Stimulated activated CD4-positive, alpha-beta T cell treated with anti-CD3 and anti-CD28 coated beads, Interleukin-12 subunit alpha, Interleukin-12 subunit beta, amount 100 ng/mL, for 24 hours (primary cell): Measurements from ENCODE around the gene CHRNA7.
"Not testable (repeated sequence)": the region's sequence is repeated elsewhere in the genome, so short reads cannot be mapped to it uniquely, and the experiment has no call there.

ENCODE experiments used
- DNase-seq, 2 experiments: peaks; one replicate each; pipeline ENCODE4 v3.0.0-alpha.2; 2020; ENCODE audit warnings: low read depth in 2 of 2

Gene CHRNA7

DNA sequence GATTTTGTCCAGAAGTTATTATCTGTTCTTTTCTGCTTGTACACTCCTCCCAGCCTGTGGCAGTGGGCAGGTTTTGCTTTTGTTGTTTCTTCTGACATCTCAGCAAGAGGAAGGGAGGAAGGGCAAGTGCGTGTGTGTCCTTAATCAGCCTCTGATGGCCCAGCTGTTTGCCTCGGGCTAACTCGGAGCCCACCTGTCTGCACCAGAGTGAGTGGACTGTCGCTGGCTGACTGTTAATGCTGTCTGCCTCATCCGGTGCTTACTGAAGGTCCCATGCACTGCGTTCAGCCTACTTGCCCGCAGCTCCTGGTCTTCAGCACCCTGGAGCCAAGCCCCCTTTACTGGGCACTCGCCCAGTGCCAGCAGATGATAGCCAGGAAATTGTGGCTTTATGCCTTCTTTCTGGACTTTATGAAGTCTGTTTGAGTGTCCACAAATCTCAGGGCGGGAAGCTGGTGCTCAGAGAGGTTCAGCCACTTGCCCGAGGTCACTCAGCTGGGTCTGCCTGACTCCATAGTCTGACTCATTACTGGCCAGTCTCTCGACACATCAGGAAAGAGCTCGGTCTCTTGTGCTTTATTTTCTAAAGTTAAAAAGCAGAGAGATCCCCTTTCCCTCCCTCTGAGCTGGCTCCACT, 89.5 kb downstream of the CHRNA7 start:
- DNase-seq = no peak

DNA sequence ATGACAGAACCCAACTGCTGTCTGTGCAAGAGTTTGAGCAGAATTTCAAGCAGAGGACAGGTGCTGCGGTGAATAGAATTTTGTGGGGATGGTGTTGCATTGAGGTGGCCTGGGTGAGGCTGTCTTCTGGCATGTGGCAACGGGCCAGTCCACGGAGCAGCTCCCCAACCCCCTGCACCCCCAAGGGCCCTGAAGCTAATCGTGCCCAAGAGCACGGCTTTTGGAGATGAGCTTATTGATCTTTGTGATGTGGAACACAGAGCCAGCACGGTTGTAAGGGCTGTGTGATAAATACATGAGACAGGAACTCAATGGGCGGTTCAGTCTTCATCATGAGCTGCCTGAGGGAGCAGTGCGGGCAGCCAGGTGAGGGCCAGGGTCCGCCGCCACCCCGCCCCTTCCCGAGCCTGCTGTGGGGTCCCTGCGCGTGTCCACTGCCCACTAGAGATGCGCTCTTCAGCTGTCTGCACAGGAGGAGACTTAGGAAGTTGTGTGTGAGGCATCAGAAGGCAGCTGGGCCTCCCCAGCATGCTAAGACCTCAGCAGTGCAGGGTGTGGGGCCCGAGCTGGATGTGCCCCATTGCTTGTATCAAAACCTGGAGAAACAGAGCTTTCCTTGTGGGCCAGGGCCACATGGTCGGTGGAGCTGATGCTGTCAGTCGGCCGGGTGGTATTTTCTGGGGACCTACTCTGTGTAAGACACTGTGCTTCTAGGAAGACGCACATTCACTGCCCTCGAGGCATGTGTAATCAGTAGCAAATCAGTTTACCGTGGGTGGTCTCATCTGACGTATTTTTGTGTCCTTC, 90.5 kb downstream of the CHRNA7 start:
- DNase-seq = no peak

DNA sequence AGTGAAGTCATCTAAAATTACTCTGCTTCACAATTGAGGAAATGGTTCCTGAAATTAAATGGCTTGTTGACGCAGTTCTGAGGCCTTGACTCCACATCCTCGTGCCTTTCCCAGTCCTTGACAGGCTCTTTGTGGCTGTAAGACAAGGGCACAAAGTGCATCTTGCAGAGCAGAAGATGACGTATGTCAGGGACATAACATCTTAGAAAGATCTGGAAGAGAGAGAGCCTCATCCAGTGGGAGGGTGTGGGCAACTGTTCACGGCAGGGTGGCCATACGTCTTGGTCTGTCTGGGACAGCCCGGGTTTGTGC, 91.0 kb downstream of the CHRNA7 start:
- no peak for DNase-seq

DNA sequence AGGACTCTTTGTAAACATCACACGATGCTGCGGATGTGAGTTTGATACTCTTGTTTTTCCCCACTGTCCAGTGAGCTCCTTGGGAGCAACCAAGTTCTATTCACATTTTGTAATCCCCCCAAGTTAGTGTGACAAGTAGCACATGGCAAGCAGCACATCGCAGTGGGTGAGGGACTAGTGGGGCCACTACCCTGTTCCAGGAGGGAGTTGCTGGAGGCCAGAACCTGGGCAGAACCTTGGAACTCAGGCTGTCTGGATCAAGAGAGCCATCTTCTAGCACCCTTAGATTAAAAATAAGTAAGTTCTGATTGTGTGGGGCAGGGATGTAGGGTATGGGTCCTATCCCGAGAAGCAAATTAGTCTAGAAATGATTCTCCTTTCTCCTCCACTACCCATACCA, 91.7 kb downstream of the CHRNA7 start:
- DNase-seq = no peak

DNA sequence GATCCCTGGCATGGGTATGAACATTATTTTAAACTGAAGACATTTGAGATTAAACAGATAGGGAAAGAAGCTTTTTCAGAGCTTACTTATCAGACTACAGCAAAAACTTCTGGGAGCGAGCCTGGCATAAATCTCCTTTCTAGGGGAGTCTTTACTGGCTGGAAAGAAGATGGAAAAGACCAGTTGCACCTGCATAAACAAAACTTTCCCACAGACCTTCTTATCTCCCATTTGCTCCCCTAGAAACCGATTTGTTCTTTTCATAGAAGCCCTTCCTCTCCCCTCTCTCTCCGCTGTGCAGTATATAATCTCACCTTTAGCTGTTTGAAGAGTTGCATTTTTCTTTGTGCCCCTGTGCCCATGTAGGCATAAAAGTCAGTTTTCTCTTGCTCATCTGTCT, 93.2 kb downstream of the CHRNA7 start:
- DNase-seq = no peak

DNA sequence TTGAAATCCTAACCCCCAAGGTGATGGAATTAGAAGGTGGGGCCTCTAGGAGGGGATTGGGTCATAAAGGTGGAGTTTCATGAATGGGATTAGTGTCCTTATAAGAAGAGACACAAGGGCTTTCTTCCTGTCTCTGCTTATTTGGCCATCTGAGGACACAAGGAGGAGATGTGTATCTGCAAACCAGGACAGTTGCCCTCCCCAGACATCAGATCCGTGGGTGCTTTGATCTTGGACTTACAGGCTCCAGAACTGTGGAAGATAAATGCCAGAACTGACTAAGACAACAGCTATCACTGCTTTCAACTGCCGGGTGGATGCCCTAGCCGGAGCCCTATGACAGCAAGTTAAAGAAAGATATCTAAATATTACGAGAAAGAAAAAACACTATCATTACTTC, 94.4 kb downstream of the CHRNA7 start:
- DNase-seq = no peak

DNA sequence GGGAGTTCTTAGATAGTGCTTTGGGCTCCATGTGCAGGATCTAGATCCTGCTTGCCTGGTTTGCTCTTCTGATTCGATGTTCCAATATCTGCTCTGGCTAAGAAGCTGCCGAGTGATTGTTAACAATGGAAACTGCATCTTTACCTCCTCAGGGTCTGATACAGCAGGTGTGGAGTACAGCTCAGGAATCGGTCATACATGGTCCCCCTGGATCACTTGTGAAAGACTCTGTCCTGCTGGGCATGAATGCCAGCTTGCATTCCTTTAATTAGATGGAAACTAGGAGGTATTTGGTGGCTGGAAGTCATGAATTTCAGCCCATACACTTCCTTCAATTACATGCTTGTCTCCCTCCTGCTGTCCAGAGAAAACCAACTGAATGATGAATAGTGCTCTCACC, 95.3 kb downstream of the CHRNA7 start:
- no peak for DNase-seq

DNA sequence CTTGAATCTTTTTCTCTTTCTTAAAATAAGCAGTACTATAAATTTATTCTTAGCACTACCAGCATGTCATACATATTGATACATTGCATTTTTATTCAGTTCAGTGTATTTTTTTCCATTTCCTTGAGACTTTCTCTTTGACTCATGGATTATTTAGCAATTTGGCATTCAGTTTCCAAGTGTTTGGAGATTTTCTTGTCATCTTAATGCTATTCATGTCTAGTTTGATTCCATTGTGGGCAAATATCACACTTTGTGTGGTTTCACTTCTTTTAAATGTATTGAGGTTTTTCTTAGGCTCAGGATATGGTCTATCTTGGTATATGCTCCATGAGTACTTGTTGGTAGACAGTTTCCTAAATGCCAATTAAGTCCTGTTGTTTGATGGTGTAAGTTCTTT, 99.5 kb downstream of the CHRNA7 start:
- DNase-seq = no peak

DNA sequence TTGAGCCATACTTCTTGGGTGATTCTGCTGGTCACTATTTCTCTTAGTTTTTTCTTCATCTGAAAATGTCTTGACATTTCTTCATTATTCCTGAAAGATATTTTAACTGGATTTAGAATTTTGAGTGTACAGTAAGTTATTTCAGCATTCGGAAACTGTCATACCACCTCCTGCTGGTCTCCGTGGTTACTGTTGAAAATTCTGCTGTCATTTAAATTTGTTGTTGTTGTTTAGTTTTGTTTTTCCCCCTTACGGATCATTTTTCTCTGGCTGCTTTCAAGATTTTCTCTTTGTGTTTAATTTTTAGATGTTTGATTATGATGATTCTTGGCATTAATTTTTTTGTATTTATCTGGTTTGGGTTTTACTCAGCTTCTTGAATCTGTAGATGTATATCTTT, 100.5 kb downstream of the CHRNA7 start:
- DNase-seq = no peak

DNA sequence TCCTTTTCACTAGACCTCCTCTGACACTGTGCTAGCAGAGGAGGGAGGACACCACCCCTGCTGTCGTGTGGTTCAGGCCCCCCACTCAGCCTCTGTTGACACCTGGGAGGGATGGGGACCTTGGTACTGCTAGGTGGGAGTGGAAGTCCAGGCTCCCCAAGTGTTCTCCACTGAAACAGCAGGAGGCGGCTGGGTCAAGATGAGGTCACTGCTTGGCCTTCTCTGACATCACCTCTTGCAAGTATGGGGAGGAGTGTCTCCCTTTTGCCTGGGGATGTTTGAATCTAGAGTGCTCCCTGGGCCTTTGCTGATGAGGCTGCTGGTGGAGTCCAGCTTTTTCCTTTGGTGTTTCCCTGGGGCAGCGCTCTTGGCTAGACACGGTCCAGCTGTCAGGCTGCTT, 101.5 kb downstream of the CHRNA7 start:
- DNase-seq = no peak

DNA sequence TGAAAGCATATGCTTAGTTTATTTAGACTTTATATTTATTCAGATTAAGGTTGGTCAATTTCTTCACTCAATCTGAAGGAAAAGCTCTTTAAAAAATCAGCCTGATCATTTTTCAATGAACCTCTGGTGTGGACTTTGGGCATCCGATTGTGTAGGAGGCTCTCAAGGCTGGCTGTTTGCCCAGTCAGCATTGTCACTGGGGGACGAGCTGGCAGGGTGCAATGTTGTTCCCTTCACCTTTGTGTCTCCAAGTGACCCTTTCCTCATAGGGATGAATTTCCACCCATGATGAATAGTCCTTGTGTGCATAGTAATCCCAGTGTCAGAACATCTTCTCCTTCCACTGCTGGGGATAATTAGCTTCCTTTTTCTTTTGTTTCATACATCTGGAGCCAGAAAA, 102.5 kb downstream of the CHRNA7 start:
- no peak for DNase-seq

DNA sequence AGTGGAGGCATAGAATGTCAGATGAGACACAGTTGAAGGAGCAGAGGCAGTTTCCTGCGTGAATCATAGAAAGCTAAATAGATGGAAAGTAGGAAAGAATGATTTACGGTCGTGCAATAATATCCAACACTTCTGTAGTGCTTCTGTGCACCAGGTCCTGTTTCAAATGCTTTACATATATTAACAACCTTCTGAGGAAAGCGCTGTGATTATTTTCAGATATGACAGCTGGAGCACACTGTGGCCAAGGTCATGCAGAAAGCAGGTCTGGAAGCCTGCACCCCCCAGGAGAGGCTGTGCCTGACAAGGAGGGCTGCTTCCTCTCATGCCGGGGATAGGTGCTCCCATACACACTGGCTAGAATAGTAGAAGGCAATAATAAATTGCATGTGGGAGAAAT, 104.5 kb downstream of the CHRNA7 start:
- no peak for DNase-seq

DNA sequence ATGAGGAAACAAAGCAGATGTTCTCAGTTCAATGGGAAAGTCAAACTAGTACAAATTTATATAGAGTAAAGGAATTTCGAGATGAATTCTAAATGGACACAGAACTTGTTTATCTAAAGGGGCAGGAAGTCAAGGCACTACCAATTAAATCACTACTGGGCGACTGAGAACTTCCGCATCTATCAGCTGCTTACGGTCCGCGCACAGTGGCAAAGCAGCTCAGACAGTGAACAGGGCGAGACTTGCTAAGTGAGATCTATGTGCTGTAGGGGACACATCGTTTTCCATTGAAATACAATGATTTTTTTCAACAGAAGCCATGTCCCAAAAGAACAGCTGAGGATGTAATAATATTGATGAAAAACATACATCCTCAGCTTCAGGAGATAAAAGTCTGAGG, 105.0 kb downstream of the CHRNA7 start:
- DNase-seq = no peak

DNA sequence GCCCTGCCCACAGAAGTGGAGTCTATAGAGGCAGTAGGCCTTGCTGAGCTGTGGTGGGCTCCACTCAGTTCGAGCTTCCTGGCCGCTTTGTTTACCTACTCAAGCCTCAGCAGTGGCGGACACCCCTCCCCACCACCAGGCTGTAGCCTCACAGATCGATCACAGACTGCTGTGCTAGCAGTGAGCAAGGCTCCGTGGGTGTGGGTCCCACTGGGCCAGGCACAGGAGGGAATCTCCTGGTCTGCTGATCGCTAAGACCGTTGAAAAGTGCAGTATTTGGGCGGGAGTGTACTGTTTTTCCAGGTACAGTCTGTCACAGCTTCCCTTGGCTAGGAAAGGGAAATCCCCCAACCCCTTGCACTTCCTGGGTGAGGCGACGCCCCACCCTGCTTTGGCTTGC, 115.2 kb downstream of the CHRNA7 start:
- DNase-seq = not testable (repeated sequence)

DNA sequence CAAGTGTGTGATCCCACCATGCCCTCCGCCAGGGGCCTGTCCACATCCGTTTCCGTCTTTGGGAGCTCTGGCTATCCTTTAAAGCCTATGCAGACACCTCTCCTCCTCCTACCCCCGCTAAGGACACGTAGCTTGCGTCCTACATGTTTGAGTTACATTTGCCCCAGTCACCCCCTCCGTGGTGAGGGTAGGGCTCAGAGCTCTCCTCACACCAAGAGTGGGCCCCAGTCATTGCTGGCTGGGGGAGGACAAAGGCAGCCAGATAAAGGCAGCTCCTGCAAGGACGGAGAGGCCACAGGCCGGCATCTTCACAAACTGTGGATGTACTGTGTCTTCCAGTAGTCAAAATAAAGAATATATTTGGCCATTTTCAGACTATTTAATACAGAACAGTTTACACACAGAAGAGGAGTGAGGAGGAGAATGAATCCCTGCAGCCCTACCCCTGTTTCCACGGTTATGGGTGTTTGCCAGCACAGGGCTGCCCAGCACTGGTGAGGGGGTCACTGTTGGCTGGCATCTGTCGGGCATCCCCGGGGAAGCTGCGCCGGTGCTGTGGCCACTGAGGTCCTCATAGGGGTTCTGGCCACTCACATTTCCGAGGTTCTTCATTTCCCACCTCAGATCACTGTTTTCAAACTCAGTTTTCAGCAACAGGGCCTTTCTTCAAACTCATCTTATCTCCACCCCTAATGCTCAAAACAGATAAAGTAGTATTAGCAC, 118.7 kb downstream of the CHRNA7 start:
- DNase-seq = no peak

DNA sequence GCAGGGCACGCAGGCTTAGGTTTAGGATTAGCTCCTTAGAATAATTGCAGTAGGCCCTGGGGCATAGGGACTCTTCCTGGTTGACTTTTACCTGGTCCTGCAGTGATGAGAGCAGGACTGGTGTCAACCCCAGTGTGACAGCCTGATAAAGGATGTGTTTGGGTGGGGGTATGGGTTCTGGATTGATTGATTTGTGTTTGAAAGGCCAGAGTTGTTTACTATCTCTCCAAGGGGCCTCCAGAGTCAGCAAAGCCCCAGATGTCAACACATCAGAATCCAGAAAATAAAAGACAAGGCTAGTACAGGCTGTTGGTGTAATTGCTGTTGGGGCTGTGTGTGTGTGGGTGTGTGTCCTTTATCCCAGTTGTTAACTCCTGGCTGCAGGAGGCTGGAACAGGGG, 122.3 kb downstream of the CHRNA7 start:
- DNase-seq = no peak

DNA sequence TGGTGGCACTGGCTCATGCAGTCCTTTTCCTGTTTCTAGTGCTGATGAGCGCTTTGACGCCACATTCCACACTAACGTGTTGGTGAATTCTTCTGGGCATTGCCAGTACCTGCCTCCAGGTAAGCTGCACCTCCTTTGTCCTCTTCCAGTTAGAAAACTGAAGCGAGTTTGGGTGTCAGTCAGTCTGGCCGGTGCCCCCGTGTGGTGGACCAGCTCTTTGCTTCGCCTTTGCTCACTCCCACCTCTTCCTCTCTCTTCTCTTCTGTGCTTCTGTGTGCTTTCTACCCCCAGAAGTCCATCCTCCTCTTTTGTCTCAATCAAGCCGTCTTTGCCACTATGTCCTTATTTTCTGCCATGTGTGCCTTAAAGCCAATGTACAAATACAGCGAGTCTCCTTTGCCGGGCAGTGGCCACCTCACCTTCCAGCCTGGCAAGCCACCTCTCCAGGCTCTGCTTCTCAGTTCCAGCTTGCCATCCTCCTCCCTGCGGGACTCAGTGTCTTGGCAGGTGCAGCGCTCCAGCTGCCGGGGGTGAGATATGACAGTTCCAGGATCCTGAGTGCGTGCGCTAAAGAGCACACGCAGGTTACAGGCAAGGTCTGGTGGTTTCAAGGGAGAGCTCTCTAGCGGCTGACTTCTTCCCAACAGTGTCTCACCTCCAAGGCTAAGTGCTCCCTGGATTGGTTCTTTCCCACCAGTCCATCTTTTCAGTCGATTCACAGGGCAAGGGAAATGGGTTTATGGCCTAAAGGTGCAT, 123.7 kb downstream of the CHRNA7 start:
- DNase-seq = not testable (repeated sequence)

DNA sequence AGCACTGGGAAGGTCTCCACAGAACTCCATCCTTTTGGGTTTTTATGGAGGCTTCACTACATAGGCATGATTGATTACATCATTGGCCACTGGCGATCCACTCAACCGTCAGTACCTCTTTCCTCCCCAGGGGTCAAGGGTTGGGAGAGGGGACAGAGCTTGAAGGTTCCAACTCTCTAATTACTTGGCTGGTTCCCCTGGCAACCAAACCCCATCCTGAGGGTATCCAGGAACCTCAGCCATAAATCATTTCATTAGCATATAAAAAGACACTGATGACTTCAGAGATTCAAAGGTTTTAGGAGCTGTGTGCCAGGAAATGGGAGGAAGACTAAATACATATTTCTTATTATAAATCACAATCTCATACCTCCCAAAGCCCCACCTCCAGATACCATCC, 131.8 kb downstream of the CHRNA7 start:
- not testable (repeated sequence) for DNase-seq

DNA sequence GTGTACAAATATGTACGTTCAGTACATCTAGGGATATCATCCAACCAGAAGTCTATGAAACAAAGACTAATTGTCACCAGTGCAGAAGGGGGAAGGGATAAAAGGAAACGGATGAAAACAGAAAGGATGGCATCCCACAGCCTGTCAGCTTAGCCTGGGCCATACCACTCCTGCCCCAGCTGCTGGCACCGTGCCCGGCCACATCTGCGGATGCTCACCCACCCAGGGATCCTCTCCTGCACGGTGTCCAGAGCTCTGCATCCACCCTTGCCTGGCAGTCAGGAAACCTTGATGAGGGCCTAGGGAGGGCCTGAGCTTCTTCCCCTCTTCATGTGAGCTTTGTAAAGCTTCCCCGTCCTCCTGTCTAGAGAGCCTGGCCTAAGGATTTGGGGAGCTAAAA, 133.8 kb downstream of the CHRNA7 start:
- not testable (repeated sequence) for DNase-seq

DNA sequence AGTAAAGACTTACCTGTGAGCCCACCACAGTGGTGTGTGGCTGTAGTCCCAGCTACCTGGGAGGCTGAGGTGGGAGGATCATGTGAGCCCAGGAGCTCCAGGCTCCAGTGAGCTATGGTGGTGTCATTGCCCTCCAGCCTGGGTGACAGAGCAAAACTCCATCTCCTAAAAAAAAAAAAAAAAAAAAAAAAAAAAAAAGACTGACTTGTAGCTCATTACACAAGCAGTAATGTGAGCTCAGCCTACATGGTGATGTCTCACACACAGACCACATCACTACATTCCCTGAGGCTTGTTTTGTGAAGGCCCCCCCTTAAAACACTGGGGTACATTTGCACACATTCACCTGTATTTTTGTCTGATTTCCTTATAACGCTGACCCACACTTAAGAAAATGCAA, 134.4 kb downstream of the CHRNA7 start:
- not testable (repeated sequence) for DNase-seq

DNA sequence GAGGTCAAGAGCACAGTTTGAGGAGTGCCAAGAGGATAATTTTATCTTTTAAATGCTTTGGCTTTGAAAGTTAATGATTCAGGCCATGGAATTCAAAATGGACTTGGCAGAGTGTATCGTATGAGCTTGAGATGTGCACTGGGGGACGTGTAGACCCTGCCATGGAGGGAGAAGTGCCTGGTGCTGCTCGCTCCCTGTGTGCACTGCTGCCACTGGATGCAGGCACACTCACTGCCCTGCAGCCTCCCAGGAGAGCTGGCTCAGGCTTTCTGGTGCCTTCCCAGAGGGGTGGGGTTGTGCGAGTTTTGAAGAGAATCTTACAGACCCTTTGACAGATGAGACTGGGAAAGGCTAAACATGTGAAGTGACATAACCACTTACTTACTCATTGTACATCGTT, 135.5 kb downstream of the CHRNA7 start:
- DNase-seq = not testable (repeated sequence)

DNA sequence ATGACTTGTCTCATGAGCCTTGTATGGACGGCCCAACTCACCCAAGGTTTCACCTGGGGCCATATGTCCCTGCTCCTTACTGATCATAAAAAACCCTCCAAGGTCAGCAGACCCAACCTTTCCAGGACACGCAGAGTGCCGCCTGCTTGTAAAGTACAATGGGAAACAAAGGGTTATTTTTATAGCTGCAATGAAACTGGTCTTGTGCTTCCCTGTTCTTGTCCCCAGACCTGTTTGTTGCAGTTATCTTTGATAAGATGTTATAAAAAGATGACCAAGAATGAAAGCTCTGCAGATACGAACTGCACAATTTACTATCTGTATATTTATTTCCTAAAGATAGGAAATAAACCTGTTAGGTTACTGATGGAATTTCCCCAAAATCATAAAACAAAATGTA, 136.0 kb downstream of the CHRNA7 start:
- not testable (repeated sequence) for DNase-seq
